DMS 273 treated with DMSO at 0.1 percent for 48 hours (cell line): ENCODE results near the gene CHST14.

ENCODE experiments used
- DNase-seq: peaks from one replicate; lab custom pipeline; 2025; lab: John Stamatoyannopoulos, UW

The CHST14 gene

GRCh38 chr15:40489274-40490175 lies 18.7 kb downstream of the CHST14 start:
- no peak for DNase-seq

- no peak for DNase-seq
Measured at GRCh38 chr15:40493089-40493840, 22.5 kb downstream of the CHST14 start.

GRCh38 chr15:40495516-40495915 lies 24.7 kb downstream of the CHST14 start:
- DNase-seq, result no peak

GRCh38 chr15:40498418-40498817 lies 27.6 kb downstream of the CHST14 start:
- no peak for DNase-seq

GRCh38 chr15:40498891-40499290 lies 28.1 kb downstream of the CHST14 start:
- DNase-seq, result no peak

- no peak for DNase-seq
Measured at GRCh38 chr15:40499931-40500330, 29.1 kb downstream of the CHST14 start.

- DNase-seq, result no peak
Measured at GRCh38 chr15:40500568-40501330, 30.0 kb downstream of the CHST14 start.

GRCh38 chr15:40501487-40501886 lies 30.7 kb downstream of the CHST14 start:
- DNase-seq, result no peak

- DNase-seq, result peak; percentile 59
Measured at GRCh38 chr15:40506964-40507571, 36.3 kb downstream of the CHST14 start.

- no peak for DNase-seq
Measured at GRCh38 chr15:40508216-40508615, 37.4 kb downstream of the CHST14 start.

- no peak for DNase-seq
Measured at GRCh38 chr15:40510201-40510600, 39.4 kb downstream of the CHST14 start.

GRCh38 chr15:40511093-40511471 lies 40.3 kb downstream of the CHST14 start:
- DNase-seq, result no peak

- no peak for DNase-seq
Measured at GRCh38 chr15:40511472-40512133, 40.8 kb downstream of the CHST14 start.

- no peak for DNase-seq
Measured at GRCh38 chr15:40512440-40512839, 41.7 kb downstream of the CHST14 start.

- no peak for DNase-seq
Measured at GRCh38 chr15:40513609-40514008, 42.8 kb downstream of the CHST14 start.

GRCh38 chr15:40516322-40516721 lies 45.5 kb downstream of the CHST14 start:
- DNase-seq, result no peak
